GM23248 (cell line): ENCODE results near the gene STAT1. TPM values are rescaled to one million over a fixed set of nuclear protein-coding genes. Genes with fewer than 3 reads are reported as not detected.

Experiments used
- DNase-seq: peaks from one replicate; pipeline ENCODE4 v3.0.0-alpha.2; 2015
- H2AFZ ChIP-seq: fragments of 200-600 bp; sonication (generic); 2 replicates; pipeline ENCODE4 v1.6.1; 2016; ENCODE audit warnings: antibody characterized with exemption
- H3F3A ChIP-seq: fragments of 200-600 bp; sonication (generic); 2 replicates; pipeline ENCODE4 v1.6.1; 2016; ENCODE audit warnings: mild to moderate bottlenecking, antibody characterized with exemption, mixed run types; ENCODE audit not compliant: insufficient read depth
- H3K27ac ChIP-seq: fragments of 200-600 bp; sonication (generic); 2 replicates; pipeline ENCODE4 v1.5.1; 2016; ENCODE audit warnings: mild to moderate bottlenecking
- H3K27me3 ChIP-seq: fragments of 200-600 bp; sonication (generic); replicated peaks from 2 replicates; pipeline ENCODE4 v1.6.1; 2016; ENCODE audit warnings: mild to moderate bottlenecking; ENCODE audit not compliant: insufficient read depth
- H3K36me3 ChIP-seq: fragments of 200-600 bp; sonication (generic); 2 replicates; pipeline ENCODE4 v1.6.1; 2016; ENCODE audit warnings: low read depth, mild to moderate bottlenecking
- H3K4me1 ChIP-seq: fragments of 200-600 bp; sonication (generic); 2 replicates; pipeline ENCODE4 v1.6.1; 2016; ENCODE audit warnings: mild to moderate bottlenecking; ENCODE audit not compliant: insufficient read depth
- H3K4me2 ChIP-seq: fragments of 200-600 bp; sonication (generic); one replicate; pipeline ENCODE4 v1.6.1; 2016; ENCODE audit warnings: mild to moderate bottlenecking; ENCODE audit not compliant: unreplicated experiment
- H3K4me3 ChIP-seq: fragments of 200-600 bp; sonication (generic); 2 replicates; pipeline ENCODE4 v1.5.1; 2016; ENCODE audit warnings: mild to moderate bottlenecking
- H3K79me2 ChIP-seq: fragments of 200-600 bp; sonication (generic); 2 replicates; pipeline ENCODE4 v1.6.1; 2016; ENCODE audit warnings: mild to moderate bottlenecking; ENCODE audit not compliant: insufficient read depth
- H3K9ac ChIP-seq: fragments of 200-600 bp; sonication (generic); 2 replicates; pipeline ENCODE4 v1.6.1; 2016; ENCODE audit warnings: mild to moderate bottlenecking
- H3K9me2 ChIP-seq: fragments of 200-600 bp; sonication (generic); 2 replicates; pipeline ENCODE4 v1.6.1; 2016; ENCODE audit warnings: mixed run types, mild to moderate bottlenecking, moderate library complexity; ENCODE audit not compliant: insufficient read depth
- H3K9me3 ChIP-seq: fragments of 200-600 bp; sonication (generic); one replicate; pipeline ENCODE4 v1.6.1; 2017; ENCODE audit warnings: low read depth
- H4K20me1 ChIP-seq: fragments of 200-600 bp; sonication (generic); 2 replicates; pipeline ENCODE4 v1.6.0; 2016; ENCODE audit not compliant: insufficient read depth
- EZH2 ChIP-seq: fragments of 200-600 bp; sonication (generic); IDR thresholded peaks from 2 replicates; pipeline ENCODE4 v1.6.1; 2018; ENCODE audit warnings: antibody characterized with exemption, mild to moderate bottlenecking; ENCODE audit not compliant: insufficient read depth, poor library complexity, severe bottlenecking
- EZH2phosphoT487 ChIP-seq: fragments of 200-600 bp; sonication (generic); IDR thresholded peaks from 2 replicates; pipeline ENCODE4 v1.6.1; 2018; ENCODE audit warnings: antibody characterized with exemption, moderate library complexity, mild to moderate bottlenecking, low read depth; ENCODE audit not compliant: insufficient read depth
- WGBS, 2 experiments: methylation state at CpG; one replicate each; pipeline ENCODE4 v1.1.6; 2015 to 2017; ENCODE audit warnings: low lambda C conversion rate in 2 of 2, low coverage in 1 of 2; ENCODE audit errors: missing lambda C conversion rate in 2 of 2; 5-methylcytosine and 5-hydroxymethylcytosine counted together
- in situ Hi-C: fragments of 300-500 bp; cut with MboI; formaldehyde crosslinking; loops from 2 replicates; pipeline ENCODE4 v1.15.0; 2020
- polyA plus RNA-seq: library from polyadenylated mRNA; unstranded; fragments of >200 nt; fragmentation: Nextera tagmentation; extraction: Ambion mirVana; gene quantifications from 2 replicates; pipeline ENCODE4 v1.2.1, GENCODE V29; 2016
- total RNA-seq: library from RNA; depleted of rRNA; stranded (reverse); fragments of >200 nt; shearing (Covaris generic); gene quantifications from 2 replicates; pipeline ENCODE4 v1.2.3, GENCODE V29; 2014

Gene STAT1
- total and polyA plus RNA-seq, 2 experiments from 2014 or later = 227 to 237 TPM

DNA sequence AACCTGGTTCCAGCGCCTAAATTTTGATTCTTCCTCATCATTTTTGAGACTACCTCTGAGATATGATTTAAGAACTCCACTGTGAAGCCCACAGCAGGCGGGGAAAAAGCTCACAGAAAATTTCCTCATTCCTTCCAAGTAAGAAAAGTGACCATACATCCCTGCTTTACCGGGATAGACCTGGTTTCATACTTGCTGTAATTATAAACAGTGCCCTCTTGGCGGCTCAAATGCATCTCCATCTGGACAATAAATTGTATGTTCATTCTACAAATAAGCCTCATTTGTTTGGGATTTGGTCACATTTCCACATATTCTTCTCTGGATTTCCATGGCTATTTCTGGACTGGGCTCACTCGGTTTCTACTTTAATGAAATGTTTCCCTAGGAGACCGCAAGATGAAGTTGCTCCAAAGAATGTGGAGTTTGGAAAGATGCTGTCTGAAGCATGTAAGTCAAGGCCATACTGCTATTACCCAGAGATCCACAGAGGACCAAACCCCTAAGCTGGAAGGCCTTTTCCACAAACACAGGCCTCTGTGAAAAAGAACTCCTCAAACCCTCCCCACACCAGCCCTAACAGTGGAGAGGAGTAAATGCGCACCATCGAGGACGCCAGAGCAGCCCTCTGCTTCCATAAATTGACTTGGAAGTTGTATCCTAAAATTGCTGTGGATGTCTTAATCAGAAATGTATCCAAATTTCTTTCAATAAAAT lies 13.9 kb downstream of the STAT1 start:
- no peak overlapping the region for H3K9ac ChIP-seq
- 88 to 89% methylated on average over 9 of the region's 9 CpGs for WGBS, 2 experiments
- H3K4me3 ChIP-seq = no peak overlapping the region
- no peaks in the 10 kb centered on the region for H3K9me2 ChIP-seq
- TF ChIP-seq EZH2phosphoT487 (no peak), EZH2 (no peak)
- no peak overlapping the region for H2AFZ ChIP-seq
- no peak overlapping the region for H3K27ac ChIP-seq
- no peaks in the 10 kb centered on the region for H4K20me1 ChIP-seq
- no peak overlapping the region for H3K4me2 ChIP-seq
- peaks cover 100% of the 10 kb centered on the region for H3K36me3 ChIP-seq
- peaks cover 56% of the 10 kb centered on the region for H3F3A ChIP-seq
- H3K9me3 ChIP-seq = no peaks in the 10 kb centered on the region
- in situ Hi-C loops = no loop called here
- DNase-seq = no peak
- H3K4me1 ChIP-seq = no peaks in the 10 kb centered on the region
- H3K27me3 ChIP-seq = no peaks in the 10 kb centered on the region
- H3K79me2 ChIP-seq = peaks cover 9% of the 10 kb centered on the region; the same call in 1 of the 2 replicates

- no peak overlapping the region for H3K4me2 ChIP-seq
- no peaks in the 10 kb centered on the region for H3K9me3 ChIP-seq
- 97 to 98% methylated on average over 7 of the region's 7 CpGs for WGBS, 2 experiments
- H4K20me1 ChIP-seq = no peaks in the 10 kb centered on the region
- no peaks in the 10 kb centered on the region for H3K4me1 ChIP-seq
- TF ChIP-seq EZH2 (no peak), EZH2phosphoT487 (no peak)
- no peak overlapping the region for H3K4me3 ChIP-seq
- no peak for DNase-seq
- peaks cover 9% of the 10 kb centered on the region; the same call in 1 of the 2 replicates for H3K79me2 ChIP-seq
- H3K9ac ChIP-seq = no peak overlapping the region
- H3K36me3 ChIP-seq = peaks cover 96% of the 10 kb centered on the region
- in situ Hi-C loops = no loop called here
- H3K9me2 ChIP-seq = no peaks in the 10 kb centered on the region
- no peak overlapping the region for H3K27ac ChIP-seq
- H2AFZ ChIP-seq = no peak overlapping the region
- H3F3A ChIP-seq = peaks cover 48% of the 10 kb centered on the region
- no peaks in the 10 kb centered on the region for H3K27me3 ChIP-seq
Measured at GRCh38 chr2:190999058-190999457, 14.9 kb downstream of the STAT1 start.

DNA sequence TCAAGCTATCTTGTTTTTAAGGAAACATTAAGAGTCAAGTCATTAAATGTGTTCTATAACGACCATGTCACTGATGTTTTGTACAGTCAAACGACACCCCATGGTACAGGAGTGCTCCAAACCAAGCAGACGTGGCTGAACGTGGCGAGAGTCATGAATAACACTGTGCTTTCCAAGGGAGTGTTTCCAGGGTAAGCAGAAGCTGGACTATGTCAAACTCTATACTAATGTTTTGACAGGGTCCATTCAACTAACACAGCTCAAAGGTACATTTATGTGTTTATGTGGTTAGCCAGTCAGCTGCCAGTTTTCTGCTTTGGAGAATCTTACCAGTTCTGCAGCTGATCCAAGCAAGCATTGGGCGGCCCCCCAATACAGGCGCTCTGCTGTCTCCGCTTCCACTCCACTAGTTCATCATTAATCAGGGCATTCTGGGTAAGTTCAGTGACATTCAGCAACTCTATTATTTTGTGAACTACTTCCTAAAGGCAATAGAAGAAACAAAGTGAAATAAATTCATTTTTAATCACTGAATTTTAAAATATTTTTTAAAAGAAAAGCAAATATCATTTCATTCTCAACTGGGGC lies 16.4 kb downstream of the STAT1 start:
- Histone ChIP-seq H3K4me3 (no peak overlapping the region), H3K9me3 (no peaks in the 10 kb centered on the region), H3K9ac (no peak overlapping the region), H3K9me2 (no peaks in the 10 kb centered on the region), H3K36me3 (peaks cover 96% of the 10 kb centered on the region), H3K79me2 (peaks cover 9% of the 10 kb centered on the region; the same call in 1 of the 2 replicates), H4K20me1 (no peaks in the 10 kb centered on the region), H3K27me3 (no peaks in the 10 kb centered on the region), H3K27ac (no peak overlapping the region), H3F3A (peaks cover 55% of the 10 kb centered on the region), H3K4me2 (no peak overlapping the region), H2AFZ (no peak overlapping the region), H3K4me1 (no peaks in the 10 kb centered on the region)
- no peak for DNase-seq
- TF ChIP-seq EZH2phosphoT487 (no peak), EZH2 (no peak)
- 90 to 94% methylated on average over 8 of the region's 8 CpGs for WGBS, 2 experiments
- in situ Hi-C loops = no loop called here

- no peaks in the 10 kb centered on the region for H3K4me1 ChIP-seq
- H3K4me2 ChIP-seq = no peak overlapping the region
- H2AFZ ChIP-seq = no peak overlapping the region
- no peak for DNase-seq
- H3K36me3 ChIP-seq = peaks cover 96% of the 10 kb centered on the region
- WGBS, 2 experiments = 91 to 95% methylated on average over 5 of the region's 5 CpGs
- no peaks in the 10 kb centered on the region for H4K20me1 ChIP-seq
- in situ Hi-C loops = no loop called here
- no peak overlapping the region for H3K9ac ChIP-seq
- no peaks in the 10 kb centered on the region for H3K27me3 ChIP-seq
- TF ChIP-seq EZH2 (no peak), EZH2phosphoT487 (no peak)
- H3K4me3 ChIP-seq = no peak overlapping the region
- H3F3A ChIP-seq = peaks cover 55% of the 10 kb centered on the region
- peaks cover 9% of the 10 kb centered on the region; the same call in 1 of the 2 replicates for H3K79me2 ChIP-seq
- H3K9me2 ChIP-seq = no peaks in the 10 kb centered on the region
- no peak overlapping the region for H3K27ac ChIP-seq
- H3K9me3 ChIP-seq = no peaks in the 10 kb centered on the region
Measured at GRCh38 chr2:190996947-190997346, 17.0 kb downstream of the STAT1 start.
